GM21526 (cell line): ENCODE measurements around the gene DPY19L2.
"Not testable (repeated sequence)": the region's sequence is repeated elsewhere in the genome, so short reads cannot be mapped to it uniquely, and the experiment has no call there.

ENCODE experiments used
- ATAC-seq: cut with Tn5 transposase; IDR thresholded peaks from one replicate; pipeline ENCODE4 v1.9.1; 2021; ENCODE audit warnings: moderate library complexity; ENCODE audit not compliant: unreplicated experiment, low FRiP score

DPY19L2 gene

DNA sequence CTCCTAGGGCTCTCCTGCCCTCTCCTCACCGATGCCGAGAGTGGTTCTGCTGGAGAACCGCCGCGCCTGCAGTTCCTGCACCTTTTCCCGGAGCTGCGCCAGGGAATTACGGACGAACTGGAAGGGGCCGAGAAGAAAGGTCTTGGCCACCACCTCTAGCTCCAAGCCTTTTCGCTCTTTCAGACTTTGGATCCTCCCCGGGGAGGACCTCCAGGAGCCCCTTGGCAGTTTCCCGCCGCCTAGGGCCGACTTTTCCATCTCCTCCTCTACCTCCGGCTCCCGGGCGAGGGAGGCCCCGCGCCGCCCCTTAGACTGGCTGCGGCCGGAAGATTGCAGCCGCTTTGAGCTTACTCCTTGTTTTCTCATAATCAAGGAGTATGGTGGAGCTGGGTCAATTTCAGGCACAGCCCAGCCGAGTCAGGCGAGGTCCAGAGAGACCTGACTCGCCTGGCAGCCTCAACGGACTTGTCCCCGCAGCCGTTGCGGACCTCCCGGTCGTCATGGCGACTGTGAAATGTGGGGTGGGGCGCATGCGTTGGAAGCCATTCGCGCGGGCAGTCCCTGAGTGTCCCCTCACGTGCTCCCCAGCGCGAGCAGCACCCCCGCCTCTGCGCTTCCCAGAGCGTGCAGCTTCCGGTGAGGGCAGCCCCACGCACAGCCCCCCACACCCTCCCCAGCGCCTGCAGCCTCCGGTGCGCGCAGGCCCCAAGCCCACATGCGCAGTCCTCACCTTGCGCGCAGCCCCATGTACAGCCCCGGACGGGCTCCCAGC is at the start of gene DPY19L2:
DPY19L2 (minus strand) TSS at position 466 of the 772 bp plus-strand sequence; CDS start at position 366, 100 bp downstream.
- ATAC-seq = no peak

DNA sequence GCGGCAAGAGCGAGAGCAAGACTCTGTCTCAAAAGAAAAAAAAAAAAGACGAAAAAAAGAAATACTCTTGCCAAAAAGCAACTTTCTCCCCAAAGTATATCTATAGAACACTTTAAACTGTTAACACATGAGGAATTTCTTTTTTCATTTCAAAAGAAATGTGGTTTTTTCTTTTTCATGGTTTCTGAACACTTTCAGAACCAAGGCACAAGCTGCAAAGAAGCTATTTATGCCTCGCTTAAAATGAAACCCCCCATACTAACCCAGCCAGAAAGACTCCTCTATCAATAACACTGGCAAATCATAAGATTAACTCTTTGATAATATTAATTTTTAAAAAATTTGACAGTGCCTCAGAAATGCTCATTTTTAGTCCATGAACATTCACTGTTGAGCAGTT is 48.6 kb upstream of the DPY19L2 start:
- ATAC-seq = not testable (repeated sequence)

DNA sequence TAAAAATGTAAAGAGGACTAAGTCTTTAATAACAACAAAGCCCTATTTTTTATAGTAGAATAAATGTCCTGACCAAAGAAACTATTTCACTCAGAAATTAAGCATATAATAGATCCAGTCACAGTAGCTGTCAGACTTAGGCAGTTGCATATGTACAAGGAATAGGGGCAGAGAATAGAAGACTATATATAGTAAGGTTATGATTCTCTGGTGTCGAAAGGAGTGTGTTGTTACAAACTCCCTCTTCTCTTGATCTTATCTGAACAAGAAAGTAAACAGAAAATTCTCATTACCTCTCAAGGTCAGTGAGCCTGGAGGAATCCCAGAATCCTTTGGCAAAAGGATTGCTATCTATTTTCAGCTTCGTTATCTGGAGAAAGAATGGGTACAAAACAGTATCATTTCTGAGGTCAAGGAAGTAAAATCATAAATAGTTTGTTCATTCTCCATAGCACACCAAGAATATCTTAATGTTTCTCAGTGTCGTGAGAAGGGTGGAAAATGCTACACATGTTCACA is 46.9 kb upstream of the DPY19L2 start:
- ATAC-seq = not testable (repeated sequence)

DNA sequence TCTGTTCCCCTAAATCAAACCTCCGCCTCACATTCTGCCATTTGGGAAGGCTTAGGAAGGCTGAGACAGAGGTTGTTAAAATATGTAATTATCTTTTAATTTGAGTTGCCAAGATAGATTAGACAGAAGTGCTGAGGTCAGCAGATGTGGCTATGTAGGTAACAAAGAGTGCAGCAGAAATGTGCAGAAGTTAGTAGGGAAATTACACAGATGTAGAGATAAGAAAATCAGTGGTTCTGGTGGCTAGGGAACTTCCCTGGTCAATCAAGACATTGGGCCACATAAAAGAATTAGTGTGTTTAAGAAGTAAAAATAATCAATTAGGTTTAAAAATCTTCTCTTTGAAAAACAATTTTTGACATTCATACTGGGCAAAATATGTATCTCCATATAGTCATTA is 46.1 kb upstream of the DPY19L2 start:
- not testable (repeated sequence) for ATAC-seq

DNA sequence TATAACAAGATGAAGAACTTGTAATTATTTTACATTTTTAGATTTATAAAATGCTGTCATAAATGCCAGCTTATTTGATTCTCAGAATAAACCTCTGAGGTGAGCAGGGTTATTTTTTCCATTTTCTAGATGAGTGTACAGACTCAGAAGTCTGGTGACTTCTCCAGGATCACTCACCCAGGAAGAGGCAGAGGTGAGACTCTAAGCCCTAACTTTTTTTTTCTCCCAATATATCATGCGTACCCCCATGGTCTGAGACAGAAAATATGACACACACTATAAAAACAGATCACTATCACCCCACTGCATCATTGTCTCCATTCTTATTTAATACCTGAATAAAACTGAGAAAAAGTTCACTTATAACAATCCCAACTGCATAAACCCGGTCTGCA is 45.4 kb upstream of the DPY19L2 start:
- ATAC-seq = not testable (repeated sequence)

DNA sequence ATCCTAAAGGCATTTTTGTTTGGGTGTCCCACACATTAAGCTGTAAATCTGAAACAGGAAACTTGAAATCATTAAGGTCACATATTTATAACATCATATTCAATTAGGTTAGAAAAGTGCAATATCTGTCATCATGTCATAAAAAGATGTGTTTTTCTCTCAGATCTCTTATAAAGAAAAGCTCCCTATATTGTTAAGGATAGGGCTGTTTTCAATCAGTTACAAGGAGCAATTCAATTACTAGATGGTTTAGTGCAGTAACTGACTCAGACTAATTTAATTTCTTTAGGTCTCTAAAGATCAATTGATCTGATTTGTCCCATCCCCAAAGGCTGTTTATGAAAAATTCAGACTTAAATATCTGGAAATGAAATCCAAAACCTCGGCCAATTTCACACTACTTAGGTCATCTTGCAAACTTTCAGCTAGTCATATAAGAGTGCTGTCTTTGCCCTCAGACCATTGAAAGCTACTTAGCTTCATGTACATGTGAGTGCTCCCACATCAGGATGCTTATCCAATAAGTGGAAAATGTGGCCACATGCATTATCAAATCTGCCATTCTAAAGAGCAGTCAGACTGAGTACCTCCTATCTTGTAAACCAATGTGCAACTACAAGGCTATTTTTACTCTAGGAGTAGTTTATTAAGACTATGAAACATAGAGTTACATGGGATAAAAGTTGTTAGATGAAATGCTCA is 44.8 kb upstream of the DPY19L2 start:
- ATAC-seq = not testable (repeated sequence)

DNA sequence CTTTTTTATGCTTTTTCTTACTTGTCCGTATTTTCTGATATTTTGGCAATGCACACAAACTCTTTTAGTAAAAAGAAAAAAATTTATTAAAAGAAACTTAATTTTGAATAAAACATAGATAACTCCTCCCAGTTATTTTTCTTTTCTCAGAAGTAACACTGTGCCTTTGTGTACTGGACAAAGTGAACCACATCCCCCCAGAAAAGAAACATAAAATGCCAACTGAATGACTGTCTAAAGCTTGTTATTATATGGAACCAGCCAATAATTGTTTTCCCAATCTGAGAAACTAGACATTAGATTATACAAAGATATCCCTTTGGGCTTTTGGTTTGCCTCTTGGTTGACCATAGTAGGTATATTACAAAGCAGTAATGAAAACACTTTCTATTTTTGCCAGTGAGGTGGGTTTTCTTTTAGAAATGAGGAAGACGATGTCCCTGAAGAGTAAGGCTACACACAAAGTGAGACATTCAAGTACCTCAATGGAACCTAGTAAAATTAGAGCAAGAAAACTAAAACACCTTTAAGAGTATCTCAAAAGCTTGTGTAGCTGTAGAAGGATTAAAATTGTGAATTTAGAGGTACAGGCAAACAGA is 44.2 kb upstream of the DPY19L2 start:
- ATAC-seq = not testable (repeated sequence)

DNA sequence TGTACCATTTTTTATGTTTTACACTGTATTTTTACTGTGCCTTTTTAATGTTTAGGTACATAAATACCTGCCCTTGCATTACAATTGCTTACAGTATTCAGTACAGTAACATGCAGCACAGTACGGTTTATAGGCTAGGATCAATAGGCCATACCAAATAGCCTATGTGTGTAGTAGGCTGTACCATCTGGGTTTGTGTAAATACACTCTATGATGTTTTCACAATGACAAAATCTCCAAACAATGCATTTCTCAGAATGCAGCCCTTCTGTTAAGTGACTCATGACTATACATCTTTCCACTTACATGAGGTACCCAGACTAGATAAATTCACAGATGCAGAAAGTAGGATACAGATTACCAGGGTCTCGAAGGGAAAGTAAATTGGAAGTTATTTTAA is 43.0 kb upstream of the DPY19L2 start:
- not testable (repeated sequence) for ATAC-seq

DNA sequence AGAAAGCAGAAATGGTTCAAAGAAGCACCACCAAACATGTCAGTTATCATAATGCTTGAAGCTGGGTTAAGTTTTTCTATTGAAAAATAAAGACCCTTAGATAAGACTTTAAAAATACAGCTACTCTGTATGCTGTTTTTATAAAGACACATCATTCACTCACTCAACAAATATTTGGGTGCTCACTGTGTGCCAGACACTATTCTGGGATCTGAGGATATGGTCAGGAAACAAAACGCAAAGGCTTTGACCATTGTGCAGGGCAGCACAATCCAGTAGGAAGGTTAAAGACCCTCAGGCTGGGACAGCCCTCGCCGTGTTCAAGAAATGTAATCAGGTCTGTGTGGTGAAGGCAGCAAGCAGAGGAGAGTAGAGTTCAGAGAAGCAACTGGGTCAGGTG is 38.0 kb upstream of the DPY19L2 start:
- ATAC-seq = no peak

DNA sequence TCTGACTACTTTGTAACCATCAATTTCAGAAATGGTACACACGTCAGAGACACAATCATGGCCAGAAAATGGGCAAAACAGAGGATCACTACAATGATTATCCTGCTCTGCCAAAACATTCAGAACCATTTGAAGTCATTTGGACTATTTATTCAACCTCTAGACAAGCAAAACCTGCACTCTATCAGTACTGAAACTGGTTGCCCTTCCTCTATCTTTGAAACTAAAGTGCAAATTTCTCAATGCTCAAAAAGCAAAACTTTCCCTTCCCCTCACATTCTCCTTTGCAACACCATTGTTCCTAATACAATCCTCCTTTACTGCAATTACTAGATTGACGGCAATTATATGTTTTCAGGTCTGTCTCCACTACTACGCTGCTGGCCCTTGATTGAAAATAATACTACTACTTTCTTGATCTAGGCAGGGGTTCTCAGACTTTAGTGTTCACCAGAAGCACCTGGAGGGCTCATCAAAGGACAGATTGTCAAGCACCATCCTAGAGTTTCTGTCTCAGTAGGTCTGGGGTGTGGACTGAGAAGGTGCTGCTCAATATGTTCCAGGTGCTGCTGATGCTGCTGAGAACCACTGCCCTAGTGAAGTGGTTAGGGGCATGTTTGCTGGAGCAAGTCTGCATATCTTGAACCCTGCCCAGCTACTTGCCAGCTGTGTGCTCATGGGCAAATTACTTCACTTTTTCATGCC is 31.5 kb upstream of the DPY19L2 start:
- ATAC-seq = peak; percentile 61

DNA sequence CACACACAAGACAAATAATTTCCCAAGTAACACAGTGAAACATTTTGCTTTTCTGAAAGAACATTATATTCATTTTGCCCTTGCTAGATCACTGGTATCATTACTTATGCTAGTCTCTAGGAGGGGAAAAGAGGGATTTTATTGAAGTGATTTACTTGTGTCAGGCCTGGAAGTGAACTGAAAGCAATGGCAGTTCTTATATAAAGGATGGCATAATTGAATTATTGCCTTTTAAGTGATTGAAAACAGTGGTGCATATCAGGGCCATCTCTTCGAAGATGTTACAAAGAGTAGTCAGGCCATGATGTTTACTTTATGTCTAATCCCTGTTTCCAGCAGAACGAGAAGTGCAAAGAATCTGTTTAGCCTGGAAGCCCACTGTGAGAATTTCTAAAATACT is 30.7 kb upstream of the DPY19L2 start:
- not testable (repeated sequence) for ATAC-seq

DNA sequence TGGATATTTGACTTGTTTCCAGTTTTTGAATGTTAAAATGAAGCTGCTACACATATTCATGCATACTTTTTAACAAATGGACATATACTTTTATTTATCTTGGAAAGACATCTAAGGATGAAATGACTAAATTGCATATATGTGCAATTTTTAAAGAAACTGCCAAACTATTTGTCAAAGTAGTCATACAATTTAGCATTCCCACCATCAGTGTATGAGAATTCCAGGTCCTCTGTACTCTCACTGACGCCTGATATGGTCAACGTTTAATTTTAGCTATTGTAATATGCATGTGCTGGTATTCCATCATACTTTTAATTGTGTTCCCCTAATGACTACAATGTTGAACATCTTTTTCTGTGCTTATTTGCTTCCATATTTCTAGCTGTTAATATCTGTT is 22.5 kb upstream of the DPY19L2 start:
- not testable (repeated sequence) for ATAC-seq

DNA sequence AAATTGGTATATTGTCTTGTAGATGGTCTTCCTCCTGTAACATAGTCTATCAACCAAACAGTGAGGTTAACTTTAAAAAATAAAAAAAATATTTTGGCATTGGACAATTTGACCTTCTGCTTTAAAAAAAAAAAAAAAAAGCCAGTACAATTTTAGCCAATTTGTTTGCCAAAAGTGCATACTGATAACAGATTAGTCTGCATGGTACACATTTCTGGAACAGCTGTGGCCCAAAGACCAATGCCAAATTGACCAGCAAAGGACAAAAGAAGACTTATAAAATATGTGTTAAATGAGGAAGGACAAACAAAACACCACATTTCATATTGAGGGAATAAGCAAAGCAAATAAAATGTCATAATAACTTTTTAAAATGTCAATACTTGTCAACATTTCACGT is 20.8 kb upstream of the DPY19L2 start:
- ATAC-seq = not testable (repeated sequence)

DNA sequence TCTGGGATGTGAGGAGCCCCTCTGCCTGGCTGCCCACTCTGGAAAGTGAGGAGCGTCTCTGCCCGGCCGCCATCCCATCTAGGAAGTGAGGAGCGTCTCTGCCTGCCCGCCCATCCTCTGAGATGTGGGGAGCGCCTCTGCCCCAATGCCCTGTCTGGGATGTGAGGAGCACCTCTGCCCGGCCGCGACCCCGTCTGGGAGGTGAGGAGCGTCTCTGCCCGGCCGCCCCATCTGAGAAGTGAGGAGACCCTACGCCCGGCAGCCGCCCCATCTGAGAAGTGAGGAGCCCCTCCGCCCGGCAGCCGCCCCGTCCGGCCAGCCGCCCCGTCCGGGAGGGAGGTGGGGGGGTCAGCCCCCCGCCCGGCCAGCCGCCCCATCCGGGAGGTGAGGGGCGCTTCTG is 18.3 kb upstream of the DPY19L2 start:
- not testable (repeated sequence) for ATAC-seq

DNA sequence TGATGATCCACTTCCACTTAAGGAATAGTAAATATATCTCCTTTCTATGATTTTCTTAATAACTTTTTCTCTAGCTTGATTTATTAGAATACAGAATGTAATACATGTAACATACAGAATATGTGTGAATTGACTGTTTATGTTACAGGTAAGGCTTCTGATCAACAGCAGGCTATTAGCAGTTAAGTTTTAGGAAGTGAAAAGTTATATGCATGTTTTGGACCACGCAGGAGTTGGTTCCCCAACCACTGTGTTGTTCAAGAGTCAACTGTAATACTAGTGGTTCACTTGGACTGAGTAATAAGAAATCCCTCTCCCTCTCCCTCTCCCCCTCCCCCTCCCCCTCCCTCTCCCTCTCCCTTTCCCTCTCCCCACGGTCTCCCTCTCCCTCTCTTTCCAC is 17.5 kb upstream of the DPY19L2 start:
- ATAC-seq = not testable (repeated sequence)

DNA sequence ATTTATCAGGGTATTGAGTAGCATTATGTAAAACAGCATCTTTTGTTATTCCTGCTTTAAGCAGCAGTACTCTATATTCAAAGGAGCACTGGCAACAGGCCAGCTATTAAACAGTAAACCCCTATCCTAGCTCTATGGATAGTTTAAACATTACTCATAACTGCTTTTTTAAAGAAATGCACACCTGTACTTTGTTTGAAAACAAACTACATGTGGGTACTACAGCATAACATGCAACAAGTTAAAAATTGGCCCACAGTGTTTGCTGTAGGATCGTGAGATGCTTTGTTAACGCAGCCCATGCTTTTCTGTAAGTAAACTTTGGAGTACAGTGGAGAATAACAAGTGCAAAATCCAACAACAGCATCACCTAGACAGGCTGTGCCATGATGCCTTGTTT is 14.3 kb upstream of the DPY19L2 start:
- not testable (repeated sequence) for ATAC-seq

DNA sequence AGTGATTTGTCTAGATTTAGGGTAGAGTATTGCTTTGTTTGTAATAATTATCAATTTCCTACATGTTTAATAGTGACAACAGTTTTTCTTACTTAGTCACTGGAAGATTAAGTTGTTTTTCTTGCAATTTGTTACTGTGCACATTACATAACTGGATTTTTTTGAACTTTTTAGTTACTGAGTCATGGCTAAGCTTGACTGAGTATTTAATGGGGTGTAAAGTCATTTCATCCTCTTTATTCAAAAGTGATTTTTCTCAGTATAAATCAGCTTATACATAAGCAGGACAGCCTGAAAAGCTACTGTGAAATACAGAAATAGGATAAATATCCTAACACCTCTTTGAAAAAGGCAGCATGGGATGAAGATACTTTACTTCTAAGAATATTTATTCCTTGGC is 12.5 kb upstream of the DPY19L2 start:
- ATAC-seq = not testable (repeated sequence)

DNA sequence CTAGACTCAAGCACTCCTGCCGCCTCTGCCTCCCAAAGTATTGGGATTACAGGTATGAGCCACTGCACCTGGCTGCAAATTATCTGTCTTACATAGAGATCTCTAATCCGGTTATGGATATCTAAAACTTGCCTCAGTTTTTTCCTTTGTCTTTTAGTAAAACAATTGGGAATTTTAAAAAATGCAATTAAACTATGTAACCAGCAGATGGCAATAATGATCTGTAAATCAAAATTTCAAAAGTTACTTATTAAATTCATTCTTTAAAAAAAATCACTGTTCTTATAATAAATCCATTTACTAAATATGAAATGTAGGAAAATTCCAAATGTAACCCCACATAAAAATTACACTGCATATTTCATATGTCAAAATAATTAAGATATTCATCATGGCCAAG is 4.3 kb upstream of the DPY19L2 start:
- not testable (repeated sequence) for ATAC-seq

DNA sequence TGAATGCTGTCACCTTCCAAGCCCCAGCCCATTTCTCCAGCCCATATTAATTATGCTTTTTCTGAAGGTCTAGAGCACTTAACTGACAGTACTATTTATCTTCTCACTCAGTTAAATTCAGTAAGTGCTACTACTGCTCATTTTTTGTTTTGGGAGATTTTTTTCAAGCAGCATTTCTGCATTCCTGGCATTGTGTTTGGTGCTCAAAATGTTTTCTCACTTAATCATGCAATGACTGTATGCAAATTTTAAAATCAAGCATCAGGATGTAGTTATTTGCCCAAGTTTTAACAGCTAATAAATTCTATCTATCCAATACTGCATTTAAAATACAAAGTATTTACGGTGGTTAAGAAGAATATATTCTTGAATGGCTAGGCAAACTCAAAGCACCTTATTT is 1.6 kb upstream of the DPY19L2 start:
- not testable (repeated sequence) for ATAC-seq

DNA sequence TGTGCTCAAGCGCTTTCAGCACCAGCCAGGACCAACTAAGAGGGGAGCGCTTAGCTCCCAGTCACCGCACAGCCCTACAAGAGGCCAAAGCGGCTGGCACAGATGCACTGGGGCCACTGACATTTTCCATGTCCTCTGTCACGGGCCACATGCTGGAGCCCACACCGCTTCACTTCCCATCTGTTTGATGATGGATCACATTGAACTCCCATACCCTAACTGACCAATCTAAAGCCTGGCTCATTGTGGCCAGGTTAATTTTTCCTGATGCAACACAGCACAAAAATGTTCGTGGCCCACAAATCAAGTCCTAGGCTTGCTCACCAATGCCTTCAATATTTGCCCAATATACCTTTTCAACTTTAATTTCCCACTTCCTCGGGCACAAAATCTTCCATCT is 1.1 kb upstream of the DPY19L2 start:
- not testable (repeated sequence) for ATAC-seq
